GM21825 (cell line): ENCODE results near the gene RAP1GAP.

Source experiments
- ATAC-seq: cut with Tn5 transposase; IDR thresholded peaks from one replicate; pipeline ENCODE4 v1.9.1; 2021; ENCODE audit warnings: mild to moderate bottlenecking, moderate library complexity; ENCODE audit not compliant: unreplicated experiment

The RAP1GAP gene

DNA sequence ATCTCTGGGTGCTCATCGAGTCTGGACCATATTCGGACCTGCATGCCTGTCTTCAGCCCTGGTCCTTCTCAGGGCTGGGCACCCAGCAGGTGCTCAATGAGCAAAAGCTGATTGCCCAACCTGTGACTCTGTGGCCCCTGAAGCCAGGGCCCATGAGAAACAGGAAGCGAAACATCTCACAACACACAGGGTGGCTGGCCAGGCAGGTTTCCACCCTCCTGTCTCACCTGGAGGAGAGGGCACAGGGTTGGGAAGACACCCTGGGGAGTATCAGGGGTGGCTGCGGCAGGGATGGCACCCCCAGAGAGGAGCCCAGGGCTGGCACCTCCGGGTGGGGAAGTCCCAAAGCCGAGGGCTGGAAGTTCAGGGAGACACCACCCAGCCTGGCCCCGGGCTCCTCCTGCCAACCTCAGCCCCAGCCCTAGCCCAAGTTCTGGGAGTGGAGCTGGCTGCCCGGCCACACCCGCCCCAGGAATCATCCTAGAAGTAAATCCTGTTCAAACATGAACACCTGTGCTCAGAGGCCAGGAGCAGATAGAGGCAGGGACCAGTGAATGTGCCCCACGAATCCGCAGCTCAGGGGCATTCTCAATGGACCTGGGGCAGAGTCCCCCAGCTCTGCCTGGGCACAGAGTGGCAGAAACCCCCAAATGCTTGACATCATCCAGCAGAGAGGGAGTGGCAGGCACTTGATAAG is 54.6 kb downstream of the RAP1GAP start:
- ATAC-seq = no peak

DNA sequence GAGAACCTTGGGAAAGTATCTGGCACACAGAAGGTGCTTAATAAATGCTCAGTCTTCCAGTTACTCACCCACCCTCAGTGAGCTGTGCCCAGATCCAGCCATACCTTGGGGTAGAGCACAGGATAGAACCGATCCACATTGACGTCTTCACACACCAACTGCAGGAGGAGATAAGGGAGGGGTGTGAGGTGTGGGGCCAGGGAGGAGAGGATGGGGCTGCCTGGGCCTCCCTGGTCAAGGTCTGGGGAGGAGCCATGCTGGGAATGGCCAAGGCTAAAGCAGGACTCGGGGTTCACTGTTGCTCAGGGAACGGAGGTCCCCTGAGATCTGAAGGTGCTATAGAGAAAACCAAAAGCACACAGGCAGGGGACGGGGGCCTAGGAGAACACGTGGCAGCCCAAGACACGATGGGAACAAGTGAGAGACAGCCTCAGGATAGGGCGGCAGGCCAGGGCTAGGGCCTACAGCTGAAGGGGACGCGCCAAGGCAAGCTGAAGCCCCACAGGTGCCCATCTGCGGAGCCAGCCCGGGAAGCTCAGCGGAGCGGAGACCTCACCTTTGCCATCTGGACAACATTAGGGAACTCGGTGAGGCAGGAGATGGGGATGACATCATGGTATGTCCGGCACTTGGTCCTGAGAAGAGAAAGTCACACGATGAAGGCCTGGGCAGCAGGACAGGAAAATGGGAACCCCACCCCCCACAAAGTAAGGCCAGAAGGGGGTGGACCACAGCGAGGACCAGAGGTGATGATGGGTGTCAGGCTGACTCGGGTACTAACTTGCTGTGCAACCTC is 55.9 kb downstream of the RAP1GAP start:
- ATAC-seq = no peak

- no peak for ATAC-seq
These were observed 57.1 kb downstream of the RAP1GAP start for GRCh38 chr1:21612057-21612456.

GRCh38 chr1:21610989-21611785 is 58.0 kb downstream of the RAP1GAP start:
- ATAC-seq = no peak

DNA sequence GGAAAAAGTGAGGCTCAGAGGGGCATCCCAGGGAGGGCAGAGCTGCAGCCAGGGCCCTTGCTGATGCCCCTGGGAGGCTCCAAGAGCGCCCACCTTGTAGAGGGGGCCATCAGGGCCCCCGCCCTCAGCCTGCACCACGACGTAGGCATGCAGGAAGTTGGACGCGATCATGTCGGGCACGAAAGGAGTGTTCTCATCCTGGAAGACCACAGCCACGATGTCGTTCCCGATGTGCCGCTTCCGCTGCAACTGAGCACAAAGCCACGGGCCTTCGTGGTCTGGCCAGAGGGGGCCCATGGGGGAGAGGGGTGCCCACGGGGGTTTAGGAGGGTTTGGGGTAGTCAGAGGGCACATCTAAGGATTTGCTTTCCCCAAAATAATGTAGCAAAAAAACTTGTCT is 59.1 kb downstream of the RAP1GAP start:
- ATAC-seq = no peak

DNA sequence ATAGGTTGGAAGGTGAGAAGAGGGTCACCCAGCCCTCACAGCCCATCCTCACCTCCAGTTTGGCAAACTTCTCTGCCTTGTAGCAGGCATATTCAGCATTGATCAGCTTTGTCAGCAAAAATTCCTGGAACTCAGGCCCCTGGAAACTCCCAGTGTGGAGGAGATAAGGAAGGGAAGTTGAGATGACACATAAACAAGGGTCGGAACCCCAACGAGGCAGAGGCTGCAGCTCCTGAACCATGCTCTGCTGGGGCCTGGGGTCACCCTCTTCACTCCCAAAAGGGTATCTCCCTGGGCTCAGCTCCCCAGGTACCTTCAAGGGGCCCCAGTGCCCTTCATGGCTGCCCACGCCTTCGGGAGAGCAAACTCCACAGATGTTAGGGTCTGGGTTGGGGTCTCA is 60.4 kb downstream of the RAP1GAP start:
- ATAC-seq = no peak

GRCh38 chr1:21607549-21608529 is 61.3 kb downstream of the RAP1GAP start:
- peak; percentile 51 for ATAC-seq

GRCh38 chr1:21605964-21606705 is 63.0 kb downstream of the RAP1GAP start:
- ATAC-seq = no peak

- no peak for ATAC-seq
These were observed 64.0 kb downstream of the RAP1GAP start for GRCh38 chr1:21605012-21605715.

DNA sequence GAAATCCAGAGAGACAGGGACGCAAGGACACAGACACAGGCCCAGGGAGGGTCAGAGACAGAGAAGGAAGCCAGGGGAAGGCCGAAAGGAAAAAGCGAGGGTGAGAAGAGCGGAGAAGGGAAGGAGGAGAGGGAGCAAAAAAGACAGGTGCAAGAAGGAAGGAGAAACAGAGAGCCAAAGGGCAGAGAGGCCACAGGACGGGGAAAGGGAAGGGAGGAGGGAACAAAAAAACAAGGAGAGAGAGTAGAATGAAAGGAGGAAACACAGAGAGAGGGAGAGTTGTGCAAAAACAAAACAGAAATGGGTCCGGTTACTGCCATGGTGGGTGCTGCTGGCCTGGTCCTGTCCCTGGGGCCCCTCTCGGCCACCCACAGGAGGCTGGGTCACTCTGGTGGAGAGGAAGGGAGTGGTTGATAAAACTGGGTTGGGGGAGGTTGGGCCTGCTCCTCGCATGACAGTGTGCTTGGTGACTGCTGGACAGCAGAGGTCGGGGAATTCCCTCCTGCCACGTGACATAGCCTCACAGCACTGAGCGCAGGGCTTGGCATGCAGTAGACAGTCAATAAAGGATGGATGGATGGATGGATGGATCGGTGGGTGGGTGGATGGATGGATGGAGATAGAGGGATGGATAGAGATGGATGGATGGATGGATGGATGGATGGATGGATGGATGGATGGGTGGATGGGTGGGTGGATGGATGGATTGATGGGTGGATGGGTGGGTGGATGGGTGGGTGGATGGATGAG is 64.8 kb downstream of the RAP1GAP start:
- ATAC-seq = no peak

DNA sequence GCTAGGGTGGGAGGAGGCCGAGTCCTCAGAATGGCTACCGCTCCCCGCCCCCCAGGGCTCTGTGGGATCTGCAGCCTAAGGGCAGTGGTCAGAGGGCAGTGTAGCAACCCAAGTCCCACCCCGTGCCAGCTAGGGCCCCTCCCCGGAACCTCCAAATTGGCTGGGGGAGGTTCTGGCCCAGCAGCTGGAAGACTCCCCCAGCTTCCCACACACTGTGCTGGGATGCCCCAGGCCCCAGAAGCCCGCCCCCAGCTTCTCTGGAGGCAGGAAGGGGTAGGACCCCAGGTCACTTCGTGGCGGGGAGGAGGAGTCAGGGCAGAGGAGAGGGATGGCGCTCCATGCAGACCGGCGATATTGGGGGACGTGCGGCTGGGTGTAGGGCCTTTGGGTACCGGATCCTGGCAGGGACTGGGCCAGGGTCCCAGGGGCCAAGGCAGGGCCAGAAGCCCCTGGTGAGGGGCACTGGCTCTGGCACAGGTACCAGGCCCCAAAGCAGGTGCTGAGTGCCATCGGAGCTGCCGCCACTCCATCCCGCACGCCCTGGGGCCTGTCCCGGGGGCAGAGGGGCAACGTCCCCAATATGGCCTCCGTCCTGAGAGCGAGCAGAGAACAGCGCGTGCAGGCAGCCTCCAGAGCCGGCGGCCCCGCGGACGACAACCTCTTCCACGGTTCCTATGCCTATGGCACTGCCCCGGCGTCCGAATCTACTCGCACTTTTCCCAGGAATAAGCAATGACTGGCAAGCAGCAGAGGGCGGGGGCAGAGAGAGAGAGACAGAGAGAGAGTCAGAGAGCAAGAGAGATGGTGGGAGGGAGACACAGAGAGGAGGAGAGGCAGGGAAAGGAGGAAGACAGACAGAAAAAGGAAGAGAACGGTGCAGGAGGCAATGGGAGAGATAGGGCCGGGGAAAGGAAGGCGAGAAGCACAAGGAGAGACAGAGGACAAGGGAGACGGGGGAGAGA is 65.7 kb downstream of the RAP1GAP start:
- ATAC-seq = no peak

- ATAC-seq = no peak
These were observed 67.7 kb downstream of the RAP1GAP start for GRCh38 chr1:21601278-21602048.

DNA sequence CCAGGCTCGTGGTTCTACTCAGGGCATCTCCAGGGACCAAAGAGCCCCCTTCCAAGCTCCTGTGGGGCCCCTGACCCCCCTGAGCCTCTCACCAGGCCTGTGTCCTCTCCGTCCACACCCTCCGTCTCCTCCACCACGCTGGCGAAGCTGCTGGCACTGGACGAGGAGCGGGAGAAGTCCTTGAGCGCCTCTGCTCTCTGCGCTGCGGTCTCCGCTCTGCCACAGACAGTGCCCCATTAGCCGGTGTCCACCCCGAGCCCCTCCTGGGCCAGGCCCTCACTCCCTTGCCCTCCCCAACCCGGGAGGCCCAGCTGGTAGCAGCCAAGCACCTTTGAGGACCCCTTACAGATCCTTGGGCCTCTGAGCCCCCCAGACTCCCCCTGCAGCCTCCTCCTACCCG is 69.8 kb downstream of the RAP1GAP start:
- no peak for ATAC-seq

DNA sequence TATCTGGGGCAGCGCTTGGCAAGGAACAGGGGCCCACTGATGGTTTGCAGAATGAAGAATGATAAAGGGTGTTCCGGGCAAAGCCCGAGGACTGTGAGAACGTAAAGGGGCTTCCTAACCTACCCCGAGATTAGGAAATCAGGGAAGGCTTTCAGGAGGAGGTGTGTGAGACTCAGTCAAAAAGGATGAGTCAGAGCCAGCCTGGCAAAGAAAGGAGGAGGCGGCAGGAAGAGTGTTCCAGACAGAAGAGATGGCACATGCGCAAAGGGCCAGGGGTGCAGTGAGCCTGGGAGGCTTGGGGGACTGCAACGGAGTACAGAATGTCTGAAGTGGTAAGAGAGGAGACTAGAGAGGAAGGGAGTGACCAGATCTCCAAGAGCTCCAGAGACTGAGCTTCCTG is 70.3 kb downstream of the RAP1GAP start:
- no peak for ATAC-seq

DNA sequence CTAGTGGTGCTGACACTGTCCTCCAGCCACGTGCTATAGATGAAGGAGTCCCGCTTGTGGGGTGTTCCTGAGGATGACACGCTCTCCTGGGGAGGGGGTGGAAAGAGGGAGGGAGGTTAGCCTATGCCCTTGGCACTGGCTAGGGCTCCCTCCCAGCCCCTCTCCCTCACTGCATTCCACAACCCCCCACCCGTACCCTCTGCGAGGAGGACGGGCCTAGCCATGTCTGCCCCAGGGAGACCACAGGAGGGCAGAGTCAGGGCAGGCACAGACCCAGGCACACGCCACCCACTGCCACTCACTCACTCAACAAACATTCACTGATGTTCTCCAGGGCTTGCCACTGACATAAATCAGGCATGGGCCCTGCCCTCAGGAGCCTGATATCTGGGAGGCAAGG is 70.7 kb downstream of the RAP1GAP start:
- ATAC-seq = no peak

DNA sequence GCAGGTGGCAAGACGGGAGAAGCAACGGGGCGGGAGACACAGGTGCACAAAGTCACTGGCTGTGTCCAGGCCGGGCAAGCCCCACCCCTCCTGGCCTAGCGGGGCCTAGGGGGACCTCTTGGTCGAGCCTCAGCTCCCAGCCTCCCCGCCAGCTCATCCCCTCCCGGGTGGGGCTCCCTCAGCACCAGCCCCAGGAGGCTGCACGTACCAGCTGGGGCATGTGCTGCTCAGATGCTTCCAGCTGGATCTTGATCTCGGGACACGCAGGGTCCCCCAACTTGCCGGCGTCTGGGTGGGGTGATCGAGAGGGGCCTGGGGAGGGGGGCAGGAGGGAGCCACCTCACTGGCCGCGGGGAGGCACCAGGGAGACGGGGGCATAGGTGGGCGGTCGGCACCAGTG is 71.4 kb downstream of the RAP1GAP start:
- no peak for ATAC-seq

GRCh38 chr1:21596628-21597027 is 72.5 kb downstream of the RAP1GAP start:
- no peak for ATAC-seq
